Lower leg skin (tissue), 4 donors: Measurements from ENCODE around the gene KHK. TPM values are rescaled to one million over a fixed set of nuclear protein-coding genes. Genes with fewer than 3 reads are reported as not detected.

ENCODE experiments used
- DNase-seq, 2 donors: peaks; one replicate each; pipeline ENCODE4 v3.0.0-alpha.2; 2019; ENCODE audit warnings: low spot score in 2 of 2
- H3K4me3 ChIP-seq: fragments of 200-600 bp; sonication (generic); 2 replicates; pipeline ENCODE4 v1.5.1; 2017; ENCODE audit warnings: mild to moderate bottlenecking, low read depth; ENCODE audit not compliant: poor library complexity, severe bottlenecking
- CTCF ChIP-seq, 3 donors: fragments of 450-650 bp; IDR thresholded peaks; one replicate each; pipeline ENCODE4 v1.5.1; 2016; ENCODE audit warnings: antibody characterized with exemption in 3 of 3, mild to moderate bottlenecking in 3 of 3, moderate library complexity in 2 of 3
- POLR2A ChIP-seq, 2 donors: fragments of 450-650 bp; IDR thresholded peaks; one replicate each; pipeline ENCODE4 v1.6.1; 2016 to 2017; ENCODE audit warnings: antibody characterized with exemption in 2 of 2, mild to moderate bottlenecking in 1 of 2, moderate library complexity in 1 of 2
- WGBS, 2 donors: methylation state at CpG; one replicate each; pipeline ENCODE4 v1.1.5; 2018; 5-methylcytosine and 5-hydroxymethylcytosine counted together
- intact Hi-C: fragments of 100-400 bp; cut with DNase I; formaldehyde crosslinking; loops from one replicate; pipeline ENCODE4 v1.15.0; 2023; ENCODE audit warnings: low total_unique reads
- total RNA-seq, 4 donors: library from RNA; depleted of rRNA; stranded (reverse); fragments of >200 nt; gene quantifications; one replicate each; pipeline ENCODE4 v1.1.0, GENCODE V29; 2016

KHK gene
- total RNA-seq, 4 donors from 2014 or later: 2.5 to 10.4 (median 3.3) TPM

GRCh38 chr2:27121906-27122305 is 35.3 kb downstream of the KHK start:
- WGBS, 2 donors: 85 to 92% methylated on average over 2 of the region's 2 CpGs
- no peak overlapping the region for H3K4me3 ChIP-seq
- TF ChIP-seq CTCF (IDR thresholded peaks at IDR 0.05) (no peak), POLR2A (IDR thresholded peaks at IDR 0.05) (no peak)
- intact Hi-C loops: no loop called here
- no peak for DNase-seq

- WGBS, 2 donors: 90 to 94% methylated on average over 7 of the region's 7 CpGs
- no peak overlapping the region for H3K4me3 ChIP-seq
These were observed 36.2 kb downstream of the KHK start for GRCh38 chr2:27122791-27123190.

GRCh38 chr2:27123302-27124150 is 37.0 kb downstream of the KHK start, which contains the start of gene ABHD1:
ABHD1 (plus strand) TSS chr2:27123815; CDS start chr2:27123949, 134 bp downstream.
- peak within 1 kb of the TSS; percentile 33 for H3K4me3 ChIP-seq
- peak in 1 of 2 donors; percentile 92 for DNase-seq
- 7 to 16% methylated on average over 19 to 24 of the region's 47 CpGs for WGBS, 2 donors
- intact Hi-C loops: no loop called here
- TF ChIP-seq POLR2A (IDR thresholded peaks at IDR 0.05): no peak
- TF ChIP-seq CTCF (IDR thresholded peaks at IDR 0.05): no peak

More at GRCh38 chr2:27122791-27123190, 36.2 kb downstream of the KHK start:
- DNase-seq: no peak
- intact Hi-C loops: no loop called here
- TF ChIP-seq POLR2A (IDR thresholded peaks at IDR 0.05) (no peak), CTCF (IDR thresholded peaks at IDR 0.05) (no peak)

GRCh38 chr2:27125104-27125503 is 38.5 kb downstream of the KHK start:
- 88% methylated on average over 3 of the region's 3 CpGs for whole genome bisulfite sequencing, 2 donors
- no peak overlapping the region for H3K4me3 ChIP-seq
- intact Hi-C loops: no loop called here
- DNase-seq: no peak
- TF ChIP-seq POLR2A (IDR thresholded peaks at IDR 0.05) (no peak), CTCF (IDR thresholded peaks at IDR 0.05) (no peak)

- DNase-seq: no peak
- WGBS, 2 donors: 52 to 58% methylated on average over 5 of the region's 5 CpGs
- intact Hi-C loops: no loop called here
- TF ChIP-seq CTCF (IDR thresholded peaks at IDR 0.05) (no peak), POLR2A (IDR thresholded peaks at IDR 0.05) (no peak)
- no peak overlapping the region for H3K4me3 ChIP-seq
These were observed 39.7 kb downstream of the KHK start for GRCh38 chr2:27126252-27126710.
